H1 (cell line): ENCODE results near the gene TNFRSF1A. TPM values are rescaled to one million over a fixed set of nuclear protein-coding genes. Genes with fewer than 3 reads are reported as not detected.

Experiments used
- CTCF ChIA-PET: fragments of 300-600 bp; sonication (Branson Sonifier 250); formaldehyde crosslinking; loops from one replicate; lab custom pipeline; 2021; ENCODE audit not compliant: partially characterized antibody; lab: Charles Lee
- POLR2A ChIA-PET: fragments of 300-600 bp; sonication (Branson Sonifier 250); formaldehyde crosslinking; loops from one replicate; lab custom pipeline; 2021; ENCODE audit warnings: inconsistent platforms; ENCODE audit not compliant: partially characterized antibody; lab: Charles Lee
- DNase-seq, 2 experiments: peaks; one replicate each; pipeline versions ENCODE4 v3.0.0 to v3.0.0-alpha.2; 2010 to 2022; ENCODE audit warnings: low spot score in 2 of 2, low read depth in 1 of 2, mixed read lengths in 1 of 2
- FAIRE-seq: peaks from 2 replicates; lab custom pipeline; 2011; peaks lifted over from hg19 to GRCh38; lab: Jason Lieb, UNC
- H2AFZ ChIP-seq: 2 replicates; pipeline ENCODE4 v1.8.1; 2012; ENCODE audit warnings: low read length, inconsistent platforms
- H2AK5ac ChIP-seq: 2 replicates; pipeline ENCODE4 v1.6.1; 2013; ENCODE audit warnings: low read depth, low read length
- H2BK120ac ChIP-seq: replicated peaks from 2 replicates; pipeline ENCODE3; 2013; ENCODE audit warnings: low read depth, low read length, inconsistent platforms
- H2BK12ac ChIP-seq: 2 replicates; pipeline ENCODE4 v1.6.1; 2013; ENCODE audit warnings: low read depth, low read length
- H2BK15ac ChIP-seq: 2 replicates; pipeline ENCODE4 v1.6.1; 2013; ENCODE audit warnings: low read length
- H2BK20ac ChIP-seq: 2 replicates; pipeline ENCODE4 v1.6.1; 2013; ENCODE audit warnings: low read length
- H2BK5ac ChIP-seq: 2 replicates; pipeline ENCODE4 v1.6.1; 2013; ENCODE audit warnings: low read depth, low read length
- H3K14ac ChIP-seq: 2 replicates; pipeline ENCODE4 v1.6.1; 2013; ENCODE audit warnings: inconsistent platforms; ENCODE audit not compliant: insufficient read length
- H3K18ac ChIP-seq: 2 replicates; pipeline ENCODE4 v1.6.1; 2013; ENCODE audit warnings: low read length; ENCODE audit errors: extremely low read depth
- H3K23ac ChIP-seq: 2 replicates; pipeline ENCODE4 v1.6.1; 2013; ENCODE audit warnings: inconsistent platforms; ENCODE audit not compliant: insufficient read length
- H3K23me2 ChIP-seq: 2 replicates; pipeline ENCODE4 v1.6.1; 2013; ENCODE audit warnings: low read depth, low read length
- H3K27ac ChIP-seq: 2 replicates; pipeline ENCODE4 v1.6.1; 2011; ENCODE audit warnings: low read depth, low read length, inconsistent platforms
- H3K27me3 ChIP-seq, 4 experiments: replicated peaks in 1 of 4; 1 replicate in 1 of 4; 2 replicates in 3 of 4; pipeline versions ENCODE4 v1.6.1 to v1.8.1; 2011 to 2013; ENCODE audit warnings: low read length in 3 of 4, mild to moderate bottlenecking in 3 of 4, inconsistent platforms in 2 of 4, mixed read lengths in 2 of 4, moderate library complexity in 1 of 4; ENCODE audit not compliant: control insufficient read depth in 3 of 4, insufficient read depth in 3 of 4; ENCODE audit errors: extremely low read depth in 1 of 4
- H3K36me3 ChIP-seq, 4 experiments: 2 replicates each; pipeline versions ENCODE4 v1.6.1 to v1.8.1; 2011 to 2013; ENCODE audit warnings: mild to moderate bottlenecking in 4 of 4, low read length in 3 of 4, moderate library complexity in 2 of 4, control low read depth in 1 of 4, inconsistent platforms in 1 of 4; ENCODE audit not compliant: insufficient read depth in 4 of 4, control insufficient read depth in 2 of 4
- H3K4ac ChIP-seq: replicated peaks from 2 replicates; pipeline ENCODE3; 2013; ENCODE audit warnings: low read length, low read depth, mixed read lengths, inconsistent platforms; ENCODE audit not compliant: insufficient read length
- H3K4me1 ChIP-seq, 4 experiments: replicated peaks in 1 of 4; 1 replicate in 1 of 4; 2 replicates in 3 of 4; pipeline versions ENCODE4 v1.6.1 to v1.8.1; 2011 to 2013; ENCODE audit warnings: low read length in 3 of 4, inconsistent platforms in 2 of 4, mixed read lengths in 1 of 4; ENCODE audit not compliant: insufficient read depth in 4 of 4, control insufficient read depth in 3 of 4
- H3K4me2 ChIP-seq, 2 experiments: 2 replicates each; pipeline versions ENCODE4 v1.6.1 to v1.8.1; 2011 to 2013; ENCODE audit warnings: low read depth in 2 of 2, low read length in 2 of 2, control low read depth in 1 of 2, inconsistent platforms in 1 of 2, mild to moderate bottlenecking in 1 of 2; ENCODE audit not compliant: insufficient read depth in 1 of 2
- H3K4me3 ChIP-seq, 4 experiments: fragments of 200-600, 300-600 bp in 1 of 4; sonication (generic), shearing (Covaris generic), sonication (Bioruptor Twin) in 1 of 4; 2 replicates each; pipeline versions ENCODE4 v1.5.1 to v1.8.1; 2011 to 2016; ENCODE audit warnings: low read length in 4 of 4, low read depth in 3 of 4, control low read depth in 2 of 4, inconsistent platforms in 2 of 4, mild to moderate bottlenecking in 2 of 4, mixed read lengths in 1 of 4, moderate library complexity in 1 of 4; ENCODE audit not compliant: insufficient read depth in 2 of 4; ENCODE audit errors: extremely low read depth in 1 of 4
- H3K56ac ChIP-seq: replicated peaks from 2 replicates; pipeline ENCODE3; 2013; ENCODE audit warnings: low read depth, mild to moderate bottlenecking, mixed read lengths, low read length, inconsistent platforms; ENCODE audit not compliant: insufficient read length
- H3K79me1 ChIP-seq: 2 replicates; pipeline ENCODE4 v1.6.1; 2013; ENCODE audit warnings: low read depth, low read length, control low read depth
- H3K79me2 ChIP-seq, 2 experiments: 2 replicates each; pipeline versions ENCODE4 v1.6.1 to v1.8.1; 2012 to 2013; ENCODE audit warnings: low read length in 2 of 2, mild to moderate bottlenecking in 2 of 2, inconsistent platforms in 1 of 2; ENCODE audit not compliant: insufficient read depth in 2 of 2, control insufficient read depth in 1 of 2
- H3K9ac ChIP-seq, 4 experiments: replicated peaks in 1 of 4; 1 replicate in 1 of 4; 2 replicates in 3 of 4; pipeline versions ENCODE4 v1.6.1 to v1.8.1; 2011 to 2013; ENCODE audit warnings: low read depth in 3 of 4, low read length in 3 of 4, control low read depth in 2 of 4, mild to moderate bottlenecking in 2 of 4, moderate library complexity in 2 of 4, inconsistent platforms in 1 of 4; ENCODE audit errors: extremely low read depth in 1 of 4
- H3K9me3 ChIP-seq, 2 experiments: 2 replicates each; pipeline versions ENCODE4 v1.6.1 to v1.8.1; 2012 to 2013; ENCODE audit warnings: mild to moderate bottlenecking in 2 of 2, moderate library complexity in 2 of 2, control low read depth in 1 of 2, inconsistent platforms in 1 of 2, low read depth in 1 of 2, low read length in 1 of 2, mixed read lengths in 1 of 2; ENCODE audit not compliant: insufficient read depth in 2 of 2
- H4K20me1 ChIP-seq, 2 experiments: replicated peaks in 1 of 2; 2 replicates each; pipeline versions ENCODE3 to v1.8.1; 2011 to 2013; ENCODE audit warnings: inconsistent platforms in 2 of 2, low read length in 2 of 2, mild to moderate bottlenecking in 1 of 2; ENCODE audit not compliant: insufficient read depth in 2 of 2, control insufficient read depth in 1 of 2
- H4K5ac ChIP-seq: 2 replicates; pipeline ENCODE4 v1.6.1; 2013; ENCODE audit warnings: low read length, low read depth, mixed read lengths, inconsistent platforms; ENCODE audit not compliant: insufficient read length
- H4K8ac ChIP-seq: 2 replicates; pipeline ENCODE4 v1.8.0; 2013; ENCODE audit warnings: mild to moderate bottlenecking, moderate library complexity, low read length, inconsistent platforms; ENCODE audit not compliant: insufficient read depth; ENCODE audit errors: extremely low read depth
- H4K91ac ChIP-seq: replicated peaks from 2 replicates; pipeline ENCODE3; 2013; ENCODE audit warnings: low read length, mixed read lengths, inconsistent platforms; ENCODE audit not compliant: insufficient read length
- BRCA1 ChIP-seq: IDR thresholded peaks from 2 replicates; pipeline ENCODE4 v1.6.1; 2012; ENCODE audit warnings: low read depth, low read length, improper control_type of control experiment
- CHD2 ChIP-seq: IDR thresholded peaks from 2 replicates; pipeline ENCODE4 v1.6.1; 2012; ENCODE audit warnings: low read length, improper control_type of control experiment
- CREB1 ChIP-seq: IDR thresholded peaks from 2 replicates; pipeline ENCODE4 v1.6.1; 2012; ENCODE audit warnings: inconsistent platforms
- HDAC2 ChIP-seq, 2 experiments: fragments of 300-600 bp in 1 of 2; sonication (generic) in 1 of 2; IDR thresholded peaks; 2 replicates each; pipeline ENCODE4 v1.6.1; 2011 to 2012; ENCODE audit warnings: low read depth in 2 of 2, low read length in 2 of 2, mild to moderate bottlenecking in 2 of 2, moderate library complexity in 2 of 2, borderline replicate concordance in 1 of 2, inconsistent platforms in 1 of 2
- JUND ChIP-seq: IDR thresholded peaks from 2 replicates; pipeline ENCODE4 v1.6.1; 2011; ENCODE audit warnings: mild to moderate bottlenecking, improper control_type of control experiment, low read length
- KDM1A ChIP-seq: fragments of 200-600, 300-600 bp; sonication (generic); IDR thresholded peaks from 2 replicates; pipeline ENCODE4 v1.7.1; 2016; ENCODE audit warnings: mild to moderate bottlenecking, low read length, borderline replicate concordance
- PHF8 ChIP-seq: fragments of 200-600 bp; sonication (generic); conservative IDR thresholded peaks from 2 replicates; pipeline ENCODE4 v1.7.1; 2012; ENCODE audit warnings: low read depth, mild to moderate bottlenecking, inconsistent platforms, low read length, moderate library complexity
- RBBP5 ChIP-seq: IDR thresholded peaks from 2 replicates; pipeline ENCODE4 v1.7.1; 2012; ENCODE audit warnings: low read depth, mild to moderate bottlenecking, inconsistent platforms, low read length, moderate library complexity, borderline replicate concordance
- SIN3A ChIP-seq, 2 experiments: IDR thresholded peaks in 1 of 2; conservative IDR thresholded peaks in 1 of 2; 2 replicates each; pipeline ENCODE4 v1.6.1; 2011 to 2012; ENCODE audit warnings: low read length in 2 of 2, improper control_type of control experiment in 1 of 2, low read depth in 1 of 2, mild to moderate bottlenecking in 1 of 2
- SIRT6 ChIP-seq: IDR thresholded peaks from one replicate; pipeline ENCODE4 v1.7.1; 2012; ENCODE audit warnings: low read length, inconsistent platforms
- SIX5 ChIP-seq: IDR thresholded peaks from 2 replicates; pipeline ENCODE4 v1.6.1; 2011; ENCODE audit warnings: mild to moderate bottlenecking, low read depth, low read length
- SP2 ChIP-seq: IDR thresholded peaks from 2 replicates; pipeline ENCODE4 v1.6.1; 2012; ENCODE audit warnings: mild to moderate bottlenecking, low read length, inconsistent platforms
- SP4 ChIP-seq: IDR thresholded peaks from 2 replicates; pipeline ENCODE4 v1.6.1; 2012; ENCODE audit warnings: low read length, inconsistent platforms
- USF2 ChIP-seq: IDR thresholded peaks from 2 replicates; pipeline ENCODE4 v1.6.1; 2011; ENCODE audit warnings: low read length, improper control_type of control experiment
- WGBS, 2 experiments: shearing (Covaris generic) in 1 of 2; methylation state at CpG; one replicate each; pipeline versions ENCODE4 v1.1.6 to v1.1.7; 2013 to 2015; ENCODE audit warnings: low lambda C conversion rate in 2 of 2, mixed read lengths in 2 of 2, inconsistent platforms in 1 of 2, low coverage in 1 of 2, missing lambda C conversion rate in 1 of 2; ENCODE audit not compliant: insufficient replicate concordance in 2 of 2, insufficient coverage in 1 of 2, insufficient read length in 1 of 2; ENCODE audit errors: extremely low coverage in 1 of 2, missing lambda C conversion rate in 1 of 2; 5-methylcytosine and 5-hydroxymethylcytosine counted together
- polyA plus RNA-seq, 7 experiments: library from polyadenylated mRNA; depleted of rRNA in 3 of 7; stranded (reverse) in 5 of 7; unstranded in 2 of 7; fragments of >200 nt in 5 of 7; fragments of 200-250 nt in 2 of 7; gene quantifications; 1 replicate in 5 of 7; 2 replicates in 1 of 7; 4 replicates in 1 of 7; pipeline versions ENCODE4 v1.2.1 to v1.2.3, GENCODE V29; 2011 to 2013; ENCODE audit warnings: missing spikeins in 2 of 7, mixed read lengths in 2 of 7
- total RNA-seq: library from RNA; stranded (reverse); fragmentation: NEBNext Ultra II Directional; extraction: Animal tissue kit (Norgen Biotek cat#: 25700); gene quantifications from 2 replicates; pipeline ENCODE4 v1.2.1, GENCODE V29; 2021

The TNFRSF1A gene
- total and polyA plus RNA-seq, 2 of the 8 experiments (the other 6 are each of a cell fraction or from before 2014, with no cell fraction given) = 28.7 to 42.1 TPM

- Histone ChIP-seq H3K14ac (no peak overlapping the region), H2BK20ac (no peak overlapping the region), H3K56ac (no peak overlapping the region), H3K4me1 (peaks cover 0 to 9% (median 6%) of the 10 kb centered on the region in 4 experiments; a peak in 5 of 7 replicates), H3K27ac (no peak overlapping the region), H3K4me3 (no peak overlapping the region), H4K8ac (no peak overlapping the region; the same call in 1 of the 2 replicates), H4K20me1 (no peaks in the 10 kb centered on the region), H3K4me2 (no peak overlapping the region), H2BK15ac (no peak overlapping the region), H3K79me2 (no peaks in the 10 kb centered on the region), H3K9ac (no peak overlapping the region), H3K79me1 (no peaks in the 10 kb centered on the region), H2AFZ (no peak overlapping the region), H3K4ac (no peak overlapping the region), H3K9me3 (no peaks in the 10 kb centered on the region), H2BK5ac (no peak overlapping the region), H3K18ac (no peak overlapping the region), H3K27me3 (peaks cover 0 to 4% (median 2%) of the 10 kb centered on the region in 4 experiments; a peak in 4 of 7 replicates), H2BK12ac (no peak overlapping the region), H2BK120ac (no peak overlapping the region), H3K23ac (no peak overlapping the region), H4K5ac (no peak overlapping the region), H3K36me3 (no peaks in the 10 kb centered on the region), H4K91ac (no peak overlapping the region), H3K23me2 (peaks cover 6% of the 10 kb centered on the region; the same call in 1 of the 2 replicates), H2AK5ac (no peak overlapping the region)
- DNase-seq (no peak), FAIRE-seq (no peak)
- CTCF ChIA-PET = interaction anchor here (0.5 to 3.4 kb wide), 14 partner anchors 12 to 1114 kb away, joined by 3 to 14 read pairs (median 4); partner anchors contain the start of gene SCNN1A
- POLR2A ChIA-PET = interaction anchor here (1.2 to 1.3 kb wide), 2 partner anchors 9 to 36 kb away, joined by 3 read pairs; partner anchors contain the start of gene TNFRSF1A
- TF ChIP-seq HDAC2 (IDR thresholded peaks at IDR 0.05; ENCODE audit: borderline replicate concordance in 1 of 2, low read depth in 2 of 2, low read length in 2 of 2) (no peak), SIRT6 (no peak), SP4 (no peak), BRCA1 (no peak), JUND (no peak), USF2 (no peak), CHD2 (no peak), PHF8 (no peak), RBBP5 (no peak), SP2 (no peak), SIX5 (no peak), CREB1 (no peak), SIN3A (conservative IDR thresholded peaks at IDR 0.05 in 1 of 2, IDR thresholded peaks at IDR 0.05 in 1 of 2; ENCODE audit: low read depth in 1 of 2, low read length in 2 of 2) (no peak), KDM1A (no peak)
- 71% methylated on average over 6 of the region's 6 CpGs; no CpG with 5 or more reads in 1 of the 2 experiments for WGBS, 2 experiments
Observed at GRCh38 chr12:6306151-6306550, 35.7 kb downstream of the TNFRSF1A start.
